HG02623 (cell line): ENCODE measurements around the gene ZBTB7C.
"Not testable (repeated sequence)": the region's sequence is repeated elsewhere in the genome, so short reads cannot be mapped to it uniquely, and the experiment has no call there.

Experiments
- ATAC-seq: cut with Tn5 transposase; IDR thresholded peaks from one replicate; pipeline ENCODE4 v1.9.1; 2021; ENCODE audit warnings: moderate library complexity; ENCODE audit not compliant: unreplicated experiment

Gene ZBTB7C

GRCh38 chr18:48303883-48304282, 105.3 kb downstream of the ZBTB7C start:
- no peak for ATAC-seq

- ATAC-seq: no peak
These were observed 106.4 kb downstream of the ZBTB7C start for GRCh38 chr18:48302736-48303135.

GRCh38 chr18:48300463-48300961, 108.7 kb downstream of the ZBTB7C start:
- ATAC-seq: no peak

GRCh38 chr18:48297139-48297538, 112.0 kb downstream of the ZBTB7C start:
- no peak for ATAC-seq

- ATAC-seq: no peak
These were observed 112.6 kb downstream of the ZBTB7C start for GRCh38 chr18:48296581-48296980.

- no peak for ATAC-seq
These were observed 113.4 kb downstream of the ZBTB7C start for GRCh38 chr18:48295586-48296311.

- ATAC-seq: no peak
These were observed 114.1 kb downstream of the ZBTB7C start for GRCh38 chr18:48294899-48295585.

- ATAC-seq: no peak
These were observed 115.0 kb downstream of the ZBTB7C start for GRCh38 chr18:48293954-48294898.

GRCh38 chr18:48292782-48293424, 116.3 kb downstream of the ZBTB7C start:
- no peak for ATAC-seq

GRCh38 chr18:48292229-48292628, 117.0 kb downstream of the ZBTB7C start:
- ATAC-seq: no peak

GRCh38 chr18:48290162-48290926, 118.8 kb downstream of the ZBTB7C start:
- no peak for ATAC-seq

- no peak for ATAC-seq
These were observed 124.4 kb downstream of the ZBTB7C start for GRCh38 chr18:48284743-48285142.

GRCh38 chr18:48284011-48284410, 125.2 kb downstream of the ZBTB7C start:
- not testable (repeated sequence) for ATAC-seq

- not testable (repeated sequence) for ATAC-seq
These were observed 127.7 kb downstream of the ZBTB7C start for GRCh38 chr18:48281460-48281859.

- ATAC-seq: no peak
These were observed 129.9 kb downstream of the ZBTB7C start for GRCh38 chr18:48279312-48279711.

GRCh38 chr18:48278081-48278480, 131.1 kb downstream of the ZBTB7C start:
- no peak for ATAC-seq

- ATAC-seq: no peak
These were observed 134.9 kb downstream of the ZBTB7C start for GRCh38 chr18:48274301-48274700.

- ATAC-seq: no peak
These were observed 138.3 kb downstream of the ZBTB7C start for GRCh38 chr18:48270929-48271328.

GRCh38 chr18:48265328-48265727, 143.9 kb downstream of the ZBTB7C start:
- ATAC-seq: no peak
